ENCODE data around the gene MED13L.

Gene MED13L

DNA sequence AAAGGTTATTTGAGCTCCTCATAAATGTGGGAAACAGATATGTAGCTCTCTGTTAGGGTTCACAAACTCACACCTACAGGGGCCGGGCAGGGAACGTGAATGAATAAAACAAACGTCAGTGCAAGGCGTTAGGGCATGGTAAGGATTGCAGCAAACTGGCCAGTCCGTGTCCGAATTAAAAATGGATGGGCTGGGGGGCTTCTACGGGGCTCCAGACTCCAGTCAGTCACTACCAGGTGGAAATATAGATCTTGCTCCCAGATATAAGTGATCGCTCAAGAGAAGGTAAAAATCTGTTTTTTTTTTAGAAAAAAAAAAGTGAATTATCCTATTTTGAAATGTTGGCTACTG is 333.1 kb downstream of the MED13L start:
- no peak for ATAC-seq
- TF ChIP-seq ISL1 (CRISPR knock-in tag; IDR thresholded peaks at IDR 0.05) (no peak), SNAI2 (CRISPR knock-in tag; IDR thresholded peaks at IDR 0.05) (no peak), ZFP30 (CRISPR knock-in tag; IDR thresholded peaks at IDR 0.05) (no peak), BACH2 (CRISPR knock-in tag; IDR thresholded peaks at IDR 0.05; ENCODE audit: borderline replicate concordance) (no peak), ARNTL (CRISPR knock-in tag; IDR thresholded peaks at IDR 0.05; ENCODE audit: borderline replicate concordance, low read depth) (no peak), POU6F1 (CRISPR knock-in tag; IDR thresholded peaks at IDR 0.05; ENCODE audit: borderline replicate concordance, low read depth) (no peak), CSRNP3 (CRISPR knock-in tag; IDR thresholded peaks at IDR 0.05) (no peak), ZNF565 (CRISPR knock-in tag; conservative IDR thresholded peaks at IDR 0.05; ENCODE audit: low read depth) (no peak), PPARA (CRISPR knock-in tag; IDR thresholded peaks at IDR 0.05; ENCODE audit: borderline replicate concordance) (no peak), PATZ1 (CRISPR knock-in tag; IDR thresholded peaks at IDR 0.05; ENCODE audit: borderline replicate concordance) (no peak)
- TF ChIP-seq, protein P1, sequence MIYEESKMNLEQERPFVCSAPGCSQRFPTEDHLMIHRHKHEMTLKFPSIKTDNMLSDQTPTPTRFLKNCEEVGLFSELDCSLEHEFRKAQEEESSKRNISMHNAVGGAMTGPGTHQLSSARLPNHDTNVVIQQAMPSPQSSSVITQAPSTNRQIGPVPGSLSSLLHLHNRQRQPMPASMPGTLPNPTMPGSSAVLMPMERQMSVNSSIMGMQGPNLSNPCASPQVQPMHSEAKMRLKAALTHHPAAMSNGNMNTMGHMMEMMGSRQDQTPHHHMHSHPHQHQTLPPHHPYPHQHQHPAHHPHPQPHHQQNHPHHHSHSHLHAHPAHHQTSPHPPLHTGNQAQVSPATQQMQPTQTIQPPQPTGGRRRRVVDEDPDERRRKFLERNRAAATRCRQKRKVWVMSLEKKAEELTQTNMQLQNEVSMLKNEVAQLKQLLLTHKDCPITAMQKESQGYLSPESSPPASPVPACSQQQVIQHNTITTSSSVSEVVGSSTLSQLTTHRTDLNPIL (CRISPR knock-in tag; IDR thresholded peaks at IDR 0.05; ENCODE audit: low read depth), result no peak

GRCh38 chr12:115943630-115944391 is 333.7 kb downstream of the MED13L start:
- TF ChIP-seq PATZ1 (CRISPR knock-in tag; IDR thresholded peaks at IDR 0.05; ENCODE audit: borderline replicate concordance) (no peak), CSDC2 (CRISPR knock-in tag; IDR thresholded peaks at IDR 0.05) (no peak), GLIS3 (CRISPR knock-in tag; IDR thresholded peaks at IDR 0.05) (no peak), SNAI2 (CRISPR knock-in tag; IDR thresholded peaks at IDR 0.05) (no peak), ZC3H10 (CRISPR knock-in tag; IDR thresholded peaks at IDR 0.05) (no peak), ARNTL (CRISPR knock-in tag; IDR thresholded peaks at IDR 0.05; ENCODE audit: borderline replicate concordance, low read depth) (no peak), TSHZ2 (CRISPR knock-in tag; IDR thresholded peaks at IDR 0.05) (no peak), TCF4 (CRISPR knock-in tag; IDR thresholded peaks at IDR 0.05; ENCODE audit: borderline replicate concordance) (no peak), ZNF70 (CRISPR knock-in tag; IDR thresholded peaks at IDR 0.05) (no peak), ZNF8 (CRISPR knock-in tag; IDR thresholded peaks at IDR 0.05) (no peak), CSRNP3 (CRISPR knock-in tag; IDR thresholded peaks at IDR 0.05) (no peak)
- TF ChIP-seq, protein P1 (CRISPR knock-in tag; IDR thresholded peaks at IDR 0.05; ENCODE audit: low read depth), result no peak
- ATAC-seq, result no peak
